Measurements from ENCODE around the gene TBC1D20.
A peak's percentile ranks its signal among the peaks of the same experiment; 100 is the strongest.
"Not testable (repeated sequence)": the region's sequence is repeated elsewhere in the genome, so short reads cannot be mapped to it uniquely, and the experiment has no call there.

TBC1D20 gene

GRCh38 chr20:462199-462991, at the start of gene TBC1D20:
TSS of gene TBC1D20 (minus strand) at chr20:462533. CDS start at chr20:462405, 128 bp downstream.
- peak; percentile 93 for DNase-seq (ENCODE audit: low spot score)

- not testable (repeated sequence) for DNase-seq (ENCODE audit: low spot score)
Measured at GRCh38 chr20:510328-511057, 48.2 kb upstream of the TBC1D20 start.

- not testable (repeated sequence) for DNase-seq (ENCODE audit: low spot score)
Measured at GRCh38 chr20:508364-508787, 46.0 kb upstream of the TBC1D20 start.

- DNase-seq (ENCODE audit: low spot score): no peak
Measured at GRCh38 chr20:507761-508332, 45.5 kb upstream of the TBC1D20 start.

- no peak for DNase-seq (ENCODE audit: low spot score)
Measured at GRCh38 chr20:507006-507758, 44.8 kb upstream of the TBC1D20 start.

- DNase-seq (ENCODE audit: low spot score): no peak
Measured at GRCh38 chr20:504632-505075, 42.3 kb upstream of the TBC1D20 start.

- no peak for DNase-seq (ENCODE audit: low spot score)
Measured at GRCh38 chr20:503048-503737, 40.9 kb upstream of the TBC1D20 start.

- DNase-seq (ENCODE audit: low spot score): no peak
Measured at GRCh38 chr20:497979-498378, 35.6 kb upstream of the TBC1D20 start.

GRCh38 chr20:496126-496696, 33.9 kb upstream of the TBC1D20 start:
- no peak for DNase-seq (ENCODE audit: low spot score)

GRCh38 chr20:492159-492558, 29.8 kb upstream of the TBC1D20 start:
- no peak for DNase-seq (ENCODE audit: low spot score)

- DNase-seq (ENCODE audit: low spot score): no peak
Measured at GRCh38 chr20:487655-488054, 25.3 kb upstream of the TBC1D20 start.

- no peak for DNase-seq (ENCODE audit: low spot score)
Measured at GRCh38 chr20:483815-484644, 21.7 kb upstream of the TBC1D20 start.

- no peak for DNase-seq (ENCODE audit: low spot score)
Measured at GRCh38 chr20:481167-481566, 18.8 kb upstream of the TBC1D20 start.

GRCh38 chr20:480044-480443, 17.7 kb upstream of the TBC1D20 start:
- DNase-seq (ENCODE audit: low spot score): no peak

GRCh38 chr20:479487-479886, 17.2 kb upstream of the TBC1D20 start:
- no peak for DNase-seq (ENCODE audit: low spot score)

GRCh38 chr20:478949-479429, 16.7 kb upstream of the TBC1D20 start:
- DNase-seq (ENCODE audit: low spot score): peak; percentile 83

GRCh38 chr20:478010-478948, 15.9 kb upstream of the TBC1D20 start:
- DNase-seq (ENCODE audit: low spot score): no peak

- not testable (repeated sequence) for DNase-seq (ENCODE audit: low spot score)
Measured at GRCh38 chr20:476561-477249, 14.4 kb upstream of the TBC1D20 start.

Measured in RKO (cell line).